GM12864 (cell line): ENCODE results near the gene ST3GAL3.

Source experiments
- DNase-seq: peaks from one replicate; pipeline ENCODE4 v3.0.0-alpha.2; 2011; ENCODE audit warnings: low read depth
- H3K4me3 ChIP-seq: 2 replicates; pipeline ENCODE4 v1.5.1; 2011; ENCODE audit warnings: mild to moderate bottlenecking, low read depth, low read length, control low read depth
- TF ChIP-seq, protein P1 (sequence below): IDR thresholded peaks from 2 replicates; pipeline ENCODE4 v1.5.1; 2011; ENCODE audit warnings: low read depth, mild to moderate bottlenecking, moderate library complexity, low read length, control low read depth, inconsistent platforms; ENCODE audit errors: missing control alignments

The ST3GAL3 gene

DNA sequence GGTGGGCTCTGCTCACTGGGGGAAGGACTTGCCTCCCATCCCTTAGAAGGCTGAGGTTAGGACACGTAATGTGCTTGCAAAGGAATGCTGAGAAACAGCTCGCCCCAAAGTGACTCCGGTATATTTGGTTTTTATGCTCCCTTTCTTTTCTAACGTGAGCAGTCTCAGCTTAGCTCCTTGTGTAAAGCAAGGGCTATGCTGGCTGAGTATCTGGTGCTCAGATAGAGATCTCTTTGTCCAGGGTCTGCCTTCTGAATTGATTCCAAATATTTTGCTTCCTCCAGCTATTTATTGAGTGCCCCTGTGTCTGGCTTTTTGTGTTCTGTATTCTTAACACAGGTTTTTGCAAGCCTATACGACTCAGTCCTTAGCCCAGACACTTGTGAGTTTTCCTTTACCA is 131.7 kb downstream of the ST3GAL3 start:
- H3K4me3 ChIP-seq, result no peak overlapping the region
- DNase-seq, result no peak
- TF ChIP-seq, protein P1, sequence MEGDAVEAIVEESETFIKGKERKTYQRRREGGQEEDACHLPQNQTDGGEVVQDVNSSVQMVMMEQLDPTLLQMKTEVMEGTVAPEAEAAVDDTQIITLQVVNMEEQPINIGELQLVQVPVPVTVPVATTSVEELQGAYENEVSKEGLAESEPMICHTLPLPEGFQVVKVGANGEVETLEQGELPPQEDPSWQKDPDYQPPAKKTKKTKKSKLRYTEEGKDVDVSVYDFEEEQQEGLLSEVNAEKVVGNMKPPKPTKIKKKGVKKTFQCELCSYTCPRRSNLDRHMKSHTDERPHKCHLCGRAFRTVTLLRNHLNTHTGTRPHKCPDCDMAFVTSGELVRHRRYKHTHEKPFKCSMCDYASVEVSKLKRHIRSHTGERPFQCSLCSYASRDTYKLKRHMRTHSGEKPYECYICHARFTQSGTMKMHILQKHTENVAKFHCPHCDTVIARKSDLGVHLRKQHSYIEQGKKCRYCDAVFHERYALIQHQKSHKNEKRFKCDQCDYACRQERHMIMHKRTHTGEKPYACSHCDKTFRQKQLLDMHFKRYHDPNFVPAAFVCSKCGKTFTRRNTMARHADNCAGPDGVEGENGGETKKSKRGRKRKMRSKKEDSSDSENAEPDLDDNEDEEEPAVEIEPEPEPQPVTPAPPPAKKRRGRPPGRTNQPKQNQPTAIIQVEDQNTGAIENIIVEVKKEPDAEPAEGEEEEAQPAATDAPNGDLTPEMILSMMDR, result no peak

DNA sequence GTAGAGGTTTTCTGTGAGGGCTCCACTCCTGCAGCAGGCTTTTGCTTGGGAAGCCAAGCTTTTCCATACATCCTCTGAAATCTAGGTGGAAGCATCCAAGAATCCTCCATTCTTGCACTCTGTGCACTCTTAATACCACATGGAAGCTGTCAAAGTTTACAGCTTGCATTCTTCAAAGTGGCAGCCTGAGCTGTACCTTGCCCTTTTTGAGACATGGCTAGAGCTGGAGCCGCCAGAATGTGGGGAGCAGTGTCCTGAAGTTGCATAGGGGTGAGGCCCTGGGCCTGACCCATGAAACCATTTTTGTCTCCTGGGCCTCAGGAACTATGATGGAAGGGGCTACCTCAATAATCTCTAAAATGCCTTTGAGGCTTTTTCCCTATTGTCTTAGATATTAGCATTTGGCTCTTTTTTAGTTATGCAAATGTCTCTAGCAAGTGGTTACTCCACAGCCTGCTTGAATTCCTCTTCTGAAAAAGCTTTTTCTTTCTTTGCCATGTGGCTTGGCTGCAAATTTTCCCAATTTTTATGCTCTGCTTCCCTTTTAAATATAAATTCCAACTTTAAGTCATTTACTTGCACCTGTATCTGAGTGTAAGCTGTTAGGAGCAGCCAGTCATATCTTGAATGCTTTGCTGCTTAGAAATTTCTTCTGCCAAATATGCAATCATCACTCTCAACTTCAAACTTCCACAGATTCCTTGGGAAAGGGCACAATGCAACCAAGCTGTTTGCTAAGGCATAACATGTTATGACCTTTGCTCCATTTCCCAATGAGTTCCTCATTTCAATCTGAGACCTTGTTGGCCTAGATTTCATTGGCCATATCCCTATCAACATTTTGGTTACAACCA is 134.2 kb downstream of the ST3GAL3 start:
- no peak overlapping the region for H3K4me3 ChIP-seq
- TF ChIP-seq, protein P1, result no peak
- no peak for DNase-seq

DNA sequence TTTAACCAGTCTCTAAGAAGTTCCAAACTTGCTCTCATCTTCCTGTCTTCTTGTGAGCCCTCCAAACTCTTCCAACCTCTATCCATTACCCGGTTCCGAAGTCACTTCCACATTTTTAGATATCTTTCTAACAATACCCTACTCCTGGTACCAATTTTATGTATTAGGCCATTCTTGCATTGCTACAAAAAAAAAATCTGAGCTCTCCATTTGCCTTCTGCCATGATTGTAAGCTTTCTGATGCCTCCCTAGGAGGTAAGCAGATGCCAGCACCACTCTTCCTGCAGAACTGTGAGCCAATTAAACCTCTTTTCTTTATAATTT is 134.8 kb downstream of the ST3GAL3 start:
- H3K4me3 ChIP-seq, result no peak overlapping the region
- TF ChIP-seq, protein P1, result no peak
- no peak for DNase-seq

DNA sequence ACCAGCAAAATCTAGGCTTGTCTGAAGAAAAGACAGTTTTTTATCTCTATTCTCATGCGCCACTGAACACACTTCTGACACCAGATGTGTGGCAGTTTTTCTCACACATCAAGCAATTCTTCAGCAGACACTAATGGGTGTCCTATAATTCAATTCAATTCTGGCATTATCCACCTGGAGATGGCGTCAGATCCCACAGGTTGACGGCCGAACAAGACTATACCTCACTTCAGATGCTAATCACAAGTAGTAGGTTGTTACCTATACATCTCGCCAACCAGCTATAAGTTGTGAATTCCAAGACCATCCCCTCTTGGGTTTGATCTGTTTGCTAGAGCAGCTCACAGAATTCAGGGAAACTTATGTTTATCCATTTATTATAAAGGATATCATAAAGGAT is 136.3 kb downstream of the ST3GAL3 start:
- DNase-seq, result no peak

DNA sequence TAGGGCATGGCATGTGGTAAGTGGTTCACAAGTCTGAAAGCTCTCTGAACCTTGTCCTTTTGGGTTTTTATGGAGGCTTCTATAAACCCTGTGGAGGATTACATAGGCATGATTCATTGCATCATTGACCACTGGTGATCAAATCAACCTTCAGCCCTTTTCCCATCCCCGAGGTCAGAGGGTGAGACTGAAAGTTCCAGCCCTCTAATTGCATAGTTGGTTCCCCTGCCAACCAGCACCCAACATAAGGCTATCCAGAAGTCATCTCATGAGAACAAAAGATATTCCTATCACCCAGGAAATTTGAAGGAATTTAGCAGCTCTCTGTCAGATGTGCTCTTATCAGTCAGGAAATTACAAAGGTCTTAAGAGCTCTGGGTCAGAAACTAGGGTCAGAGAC is 136.8 kb downstream of the ST3GAL3 start:
- TF ChIP-seq, protein P1, result no peak
- no peak overlapping the region for H3K4me3 ChIP-seq
- no peak for DNase-seq

More for the DNA sequence above, 136.3 kb downstream of the ST3GAL3 start:
- no peak overlapping the region for H3K4me3 ChIP-seq
- TF ChIP-seq, protein P1, result no peak

DNA sequence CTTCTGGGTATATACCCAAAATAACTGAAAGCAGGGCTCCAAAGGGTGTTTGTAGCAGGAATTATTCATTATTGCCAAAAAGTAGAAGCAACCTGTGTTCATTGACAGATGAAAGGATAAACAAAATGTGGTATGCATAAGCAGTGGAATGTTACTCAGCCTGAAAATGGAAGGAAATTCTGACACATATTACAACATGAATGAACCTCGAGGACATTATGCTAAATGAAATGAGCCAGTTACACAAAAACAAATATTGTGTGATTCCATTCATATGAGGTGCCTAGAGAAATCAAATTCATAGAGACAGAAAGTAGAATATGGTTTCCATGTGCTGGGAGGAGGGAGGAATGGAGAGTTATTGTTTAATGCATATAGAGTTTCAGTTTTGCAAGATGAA is 140.0 kb downstream of the ST3GAL3 start:
- TF ChIP-seq, protein P1, result no peak
- H3K4me3 ChIP-seq, result no peak overlapping the region
- no peak for DNase-seq

DNA sequence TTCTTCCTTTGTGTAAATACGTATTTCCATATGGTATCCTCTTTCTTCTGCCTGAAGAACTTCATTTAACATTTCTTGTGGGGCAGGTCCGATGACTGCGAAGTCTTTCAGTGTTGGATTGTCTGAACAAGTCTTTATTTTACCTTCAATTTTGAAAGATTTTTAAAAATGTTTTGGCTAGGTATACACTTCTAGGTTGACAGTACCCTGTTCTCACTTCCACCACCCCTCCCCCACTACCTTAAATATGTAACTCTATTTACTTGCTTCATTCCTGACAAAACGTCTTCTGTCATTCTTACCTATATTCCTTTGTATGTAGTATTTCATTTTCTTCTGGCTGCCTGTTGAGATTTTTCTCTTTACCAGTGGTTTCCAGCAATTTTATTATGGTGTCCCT is 140.5 kb downstream of the ST3GAL3 start:
- DNase-seq, result no peak
- TF ChIP-seq, protein P1, result no peak
- H3K4me3 ChIP-seq, result no peak overlapping the region
